ENCODE results near the gene MCM3AP. TPM values are rescaled to one million over a fixed set of nuclear protein-coding genes. Genes with fewer than 3 reads are reported as not detected.
"Not testable (repeated sequence)": the region's sequence is repeated elsewhere in the genome, so short reads cannot be mapped to it uniquely, and the experiment has no call there.

MCM3AP gene
- total RNA-seq, 1 experiment from 2014 or later, result 128 TPM

DNA sequence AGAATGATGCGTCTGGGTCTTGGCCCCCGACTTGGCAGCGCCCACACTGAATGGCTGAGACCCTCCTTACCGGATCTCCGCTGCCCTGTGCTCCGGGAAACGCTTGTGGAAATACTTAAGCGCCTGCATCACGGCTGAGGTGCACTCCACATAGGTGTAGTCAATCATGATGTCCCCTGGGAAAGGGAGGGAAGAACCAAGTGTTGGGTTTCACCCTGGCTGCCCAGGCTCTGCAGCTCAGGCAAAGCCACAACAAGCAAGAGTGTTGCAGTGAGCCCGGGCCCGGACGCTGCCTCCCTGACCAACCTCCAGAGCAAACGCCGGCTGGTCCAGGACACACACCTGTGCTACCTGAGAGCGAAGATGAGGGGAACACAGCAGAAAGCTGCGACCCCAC is 79.6 kb downstream of the MCM3AP start:
- H3K27ac Mint-ChIP-seq (ENCODE audit: low read depth, unreplicated experiment), result no peak overlapping the region

DNA sequence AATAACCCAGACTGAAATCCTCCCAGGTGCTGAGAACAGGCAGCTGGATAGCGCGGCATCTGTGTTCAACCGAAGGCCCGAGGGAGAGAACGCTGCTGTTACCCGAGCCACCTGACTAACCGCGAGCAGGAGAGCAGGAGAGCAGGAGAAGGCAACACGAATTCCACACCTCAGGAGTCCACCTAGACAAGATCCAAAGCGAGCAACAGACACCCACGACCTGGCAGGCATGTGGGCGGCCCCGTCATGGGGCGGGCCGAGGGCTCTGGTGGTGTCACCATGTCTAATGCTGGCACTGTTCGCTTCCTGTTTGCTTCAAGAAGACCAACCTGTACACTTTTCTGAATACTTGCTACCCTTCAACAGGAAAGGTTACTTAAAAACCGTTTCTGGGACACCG is 80.2 kb downstream of the MCM3AP start:
- no peaks in the 10 kb centered on the region for H3K9me3 Mint-ChIP-seq (ENCODE audit: unreplicated experiment)
- peaks cover 65% of the 10 kb centered on the region for H3K36me3 Mint-ChIP-seq (ENCODE audit: insufficient read depth, unreplicated experiment)
- H3K4me3 Mint-ChIP-seq (ENCODE audit: unreplicated experiment), result no peak overlapping the region

More for the DNA sequence above, 79.6 kb downstream of the MCM3AP start:
- CTCF ChIA-PET, result no interaction called here
- no peak for DNase-seq (ENCODE audit: unreplicated experiment)
- BruUV-seq (replicated peaks), result no TSS peak
- Mint-ChIP-seq H3K4me1 (ENCODE audit: insufficient read depth, unreplicated experiment) (no peaks in the 10 kb centered on the region), H3K36me3 (ENCODE audit: insufficient read depth, unreplicated experiment) (peaks cover 64% of the 10 kb centered on the region), H3K9me3 (ENCODE audit: unreplicated experiment) (no peaks in the 10 kb centered on the region), H3K27me3 (ENCODE audit: insufficient read depth, unreplicated experiment) (no peaks in the 10 kb centered on the region), H3K4me3 (ENCODE audit: unreplicated experiment) (no peak overlapping the region)
- intact Hi-C loops (cut with micrococcal nuclease), result no loop called here
- TF ChIP-seq, protein P1, sequence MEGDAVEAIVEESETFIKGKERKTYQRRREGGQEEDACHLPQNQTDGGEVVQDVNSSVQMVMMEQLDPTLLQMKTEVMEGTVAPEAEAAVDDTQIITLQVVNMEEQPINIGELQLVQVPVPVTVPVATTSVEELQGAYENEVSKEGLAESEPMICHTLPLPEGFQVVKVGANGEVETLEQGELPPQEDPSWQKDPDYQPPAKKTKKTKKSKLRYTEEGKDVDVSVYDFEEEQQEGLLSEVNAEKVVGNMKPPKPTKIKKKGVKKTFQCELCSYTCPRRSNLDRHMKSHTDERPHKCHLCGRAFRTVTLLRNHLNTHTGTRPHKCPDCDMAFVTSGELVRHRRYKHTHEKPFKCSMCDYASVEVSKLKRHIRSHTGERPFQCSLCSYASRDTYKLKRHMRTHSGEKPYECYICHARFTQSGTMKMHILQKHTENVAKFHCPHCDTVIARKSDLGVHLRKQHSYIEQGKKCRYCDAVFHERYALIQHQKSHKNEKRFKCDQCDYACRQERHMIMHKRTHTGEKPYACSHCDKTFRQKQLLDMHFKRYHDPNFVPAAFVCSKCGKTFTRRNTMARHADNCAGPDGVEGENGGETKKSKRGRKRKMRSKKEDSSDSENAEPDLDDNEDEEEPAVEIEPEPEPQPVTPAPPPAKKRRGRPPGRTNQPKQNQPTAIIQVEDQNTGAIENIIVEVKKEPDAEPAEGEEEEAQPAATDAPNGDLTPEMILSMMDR (IDR thresholded peaks at IDR 0.05; ENCODE audit: unreplicated experiment), result no peak
- POLR2A ChIA-PET, result no interaction called here

DNA sequence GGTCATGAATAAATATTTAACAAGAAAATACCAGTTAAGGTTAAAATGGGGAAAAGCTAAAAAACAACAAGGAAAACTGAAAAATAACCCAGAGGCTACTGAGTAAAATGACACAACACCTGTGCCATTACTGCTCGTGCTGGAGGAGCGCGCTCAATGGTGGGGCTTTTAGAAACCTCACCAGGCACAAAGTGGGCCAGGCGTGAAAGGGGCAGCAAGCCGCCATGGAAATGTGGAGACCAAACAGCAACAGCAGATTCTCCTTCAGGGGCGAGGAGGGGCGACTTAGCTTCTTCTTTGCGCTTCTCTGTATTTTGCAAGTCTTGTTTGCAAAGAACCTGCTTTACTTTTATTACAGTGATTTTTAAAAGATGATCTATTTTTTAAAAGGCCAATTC is 82.2 kb downstream of the MCM3AP start:
- TF ChIP-seq, protein P1 (IDR thresholded peaks at IDR 0.05; ENCODE audit: unreplicated experiment), result no peak
- Mint-ChIP-seq H3K27ac (ENCODE audit: low read depth, unreplicated experiment) (no peak overlapping the region), H3K4me3 (ENCODE audit: unreplicated experiment) (no peak overlapping the region), H3K9me3 (ENCODE audit: unreplicated experiment) (no peaks in the 10 kb centered on the region), H3K27me3 (ENCODE audit: insufficient read depth, unreplicated experiment) (no peaks in the 10 kb centered on the region), H3K4me1 (ENCODE audit: insufficient read depth, unreplicated experiment) (no peaks in the 10 kb centered on the region), H3K36me3 (ENCODE audit: insufficient read depth, unreplicated experiment) (peaks cover 66% of the 10 kb centered on the region)
- intact Hi-C loops (cut with micrococcal nuclease), result no loop called here
- BruUV-seq (replicated peaks), result no TSS peak
- CTCF ChIA-PET, result no interaction called here
- no peak for DNase-seq (ENCODE audit: unreplicated experiment)
- POLR2A ChIA-PET, result no interaction called here

More for the DNA sequence above, 80.2 kb downstream of the MCM3AP start:
- H3K4me1 Mint-ChIP-seq (ENCODE audit: insufficient read depth, unreplicated experiment), result no peaks in the 10 kb centered on the region
- DNase-seq (ENCODE audit: unreplicated experiment), result no peak
- CTCF ChIA-PET, result no interaction called here
- no peak overlapping the region for H3K27ac Mint-ChIP-seq (ENCODE audit: low read depth, unreplicated experiment)
- intact Hi-C loops (cut with micrococcal nuclease), result no loop called here
- POLR2A ChIA-PET, result no interaction called here
- TF ChIP-seq, protein P1 (IDR thresholded peaks at IDR 0.05; ENCODE audit: unreplicated experiment), result no peak
- H3K27me3 Mint-ChIP-seq (ENCODE audit: insufficient read depth, unreplicated experiment), result no peaks in the 10 kb centered on the region
- no TSS peak for BruUV-seq (replicated peaks)

DNA sequence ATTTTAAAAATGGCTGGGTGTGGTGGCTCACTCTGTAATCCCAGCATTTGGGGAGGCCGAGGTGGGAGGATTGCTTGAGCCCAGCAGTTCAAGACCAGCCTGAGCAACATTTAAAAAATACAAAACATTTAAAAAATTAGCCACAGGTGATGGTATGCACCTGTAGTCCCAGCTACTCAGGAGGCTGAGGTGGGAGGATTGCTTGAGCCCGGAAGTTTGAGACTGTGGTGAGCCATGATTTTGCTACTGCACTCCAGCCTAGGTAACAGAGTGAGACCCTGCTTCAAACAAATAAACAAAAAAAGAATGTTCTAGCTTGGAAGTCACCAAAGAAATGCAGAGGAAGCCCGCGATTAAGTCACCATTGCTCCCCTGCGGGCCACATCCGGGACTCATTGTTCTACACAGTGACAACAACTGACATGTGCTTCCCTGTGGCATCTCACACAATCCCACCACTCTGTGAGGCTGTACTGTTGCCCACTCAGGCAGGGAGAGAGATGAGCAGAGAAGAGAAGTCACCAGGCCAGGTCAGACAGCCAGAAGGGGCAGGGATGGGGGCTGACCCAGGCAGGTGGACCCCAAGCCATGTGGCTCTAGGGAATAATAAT is 82.7 kb downstream of the MCM3AP start:
- Mint-ChIP-seq H3K4me3 (ENCODE audit: unreplicated experiment) (no peak overlapping the region), H3K27ac (ENCODE audit: low read depth, unreplicated experiment) (no peak overlapping the region), H3K27me3 (ENCODE audit: insufficient read depth, unreplicated experiment) (no peaks in the 10 kb centered on the region), H3K36me3 (ENCODE audit: insufficient read depth, unreplicated experiment) (peaks cover 69% of the 10 kb centered on the region), H3K4me1 (ENCODE audit: insufficient read depth, unreplicated experiment) (no peaks in the 10 kb centered on the region), H3K9me3 (ENCODE audit: unreplicated experiment) (no peaks in the 10 kb centered on the region)
- intact Hi-C loops (cut with micrococcal nuclease), result no loop called here
- ChIA-PET POLR2A (no interaction called here), CTCF (no interaction called here)
- TF ChIP-seq, protein P1 (IDR thresholded peaks at IDR 0.05; ENCODE audit: unreplicated experiment), result no peak
- no peak for DNase-seq (ENCODE audit: unreplicated experiment)
- no TSS peak for BruUV-seq (replicated peaks)

DNA sequence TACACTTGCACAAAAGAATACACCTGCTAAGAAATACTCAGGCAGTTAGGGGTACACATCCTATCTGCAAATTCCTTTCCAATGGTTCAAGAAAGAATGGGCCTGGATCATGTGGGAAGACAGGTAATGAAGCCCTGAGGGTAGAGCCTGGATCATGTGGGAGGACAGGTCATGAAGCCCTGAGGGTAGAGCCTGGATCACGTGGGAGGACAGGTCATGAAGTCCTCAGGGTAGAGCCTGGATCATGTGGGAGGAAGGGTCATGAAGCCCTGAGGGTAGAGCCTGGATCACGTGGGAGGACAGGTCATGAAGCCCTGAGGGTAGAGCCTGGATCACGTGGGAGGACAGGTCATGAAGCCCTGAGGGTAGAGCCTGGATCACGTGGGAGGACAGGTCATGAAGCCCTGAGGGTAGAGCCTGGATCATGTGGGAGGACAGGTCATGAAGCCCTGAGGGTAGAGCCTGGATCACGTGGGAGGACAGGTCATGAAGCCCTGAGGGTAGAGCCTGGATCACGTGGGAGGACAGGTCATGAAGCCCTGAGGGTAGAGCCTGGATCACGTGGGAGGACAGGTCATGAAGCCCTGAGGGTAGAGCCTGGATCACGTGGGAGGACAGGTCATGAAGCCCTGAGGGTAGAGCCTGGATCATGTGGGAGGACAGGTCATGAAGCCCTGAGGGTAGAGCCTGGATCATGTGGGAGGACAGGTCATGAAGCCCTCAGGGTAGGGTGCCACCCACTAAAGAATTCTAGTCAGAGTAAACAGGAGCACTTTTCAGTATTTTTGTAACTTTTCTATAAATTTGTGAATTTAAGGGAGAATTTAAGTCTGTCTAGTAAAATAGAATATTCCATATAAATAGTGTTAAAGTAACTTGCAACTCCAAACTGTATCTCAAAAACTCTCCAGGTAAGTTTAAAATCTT is 84.3 kb downstream of the MCM3AP start:
- intact Hi-C loops (cut with micrococcal nuclease); BruUV-seq (replicated peaks); H3K9me3 Mint-ChIP-seq (ENCODE audit: unreplicated experiment); DNase-seq (ENCODE audit: unreplicated experiment); H3K4me1 Mint-ChIP-seq (ENCODE audit: insufficient read depth, unreplicated experiment); H3K27me3 Mint-ChIP-seq (ENCODE audit: insufficient read depth, unreplicated experiment); POLR2A ChIA-PET; H3K27ac Mint-ChIP-seq (ENCODE audit: low read depth, unreplicated experiment); H3K4me3 Mint-ChIP-seq (ENCODE audit: unreplicated experiment); CTCF ChIA-PET: not testable (repeated sequence)
- H3K36me3 Mint-ChIP-seq (ENCODE audit: insufficient read depth, unreplicated experiment), result peaks cover 84% of the 10 kb centered on the region
